MM.1S (cell line): Measurements from ENCODE around the gene TMEM101.

ENCODE experiments used
- EZH2 ChIP-seq: fragments of 300-600 bp; sonication (generic); optimal IDR thresholded peaks from 2 replicates; pipeline ENCODE3; 2017; ENCODE audit warnings: low read depth, mild to moderate bottlenecking, antibody characterized with exemption, low read length, mixed read lengths
- TF ChIP-seq, protein P1 (sequence below): fragments of 300-600 bp; sonication (generic); IDR thresholded peaks from 2 replicates; pipeline ENCODE4 v1.5.1; 2016; ENCODE audit warnings: antibody characterized with exemption, low read length, mixed read lengths

GRCh38 chr17:43982171-43982570, 32.6 kb downstream of the TMEM101 start:
- TF ChIP-seq, protein P1, sequence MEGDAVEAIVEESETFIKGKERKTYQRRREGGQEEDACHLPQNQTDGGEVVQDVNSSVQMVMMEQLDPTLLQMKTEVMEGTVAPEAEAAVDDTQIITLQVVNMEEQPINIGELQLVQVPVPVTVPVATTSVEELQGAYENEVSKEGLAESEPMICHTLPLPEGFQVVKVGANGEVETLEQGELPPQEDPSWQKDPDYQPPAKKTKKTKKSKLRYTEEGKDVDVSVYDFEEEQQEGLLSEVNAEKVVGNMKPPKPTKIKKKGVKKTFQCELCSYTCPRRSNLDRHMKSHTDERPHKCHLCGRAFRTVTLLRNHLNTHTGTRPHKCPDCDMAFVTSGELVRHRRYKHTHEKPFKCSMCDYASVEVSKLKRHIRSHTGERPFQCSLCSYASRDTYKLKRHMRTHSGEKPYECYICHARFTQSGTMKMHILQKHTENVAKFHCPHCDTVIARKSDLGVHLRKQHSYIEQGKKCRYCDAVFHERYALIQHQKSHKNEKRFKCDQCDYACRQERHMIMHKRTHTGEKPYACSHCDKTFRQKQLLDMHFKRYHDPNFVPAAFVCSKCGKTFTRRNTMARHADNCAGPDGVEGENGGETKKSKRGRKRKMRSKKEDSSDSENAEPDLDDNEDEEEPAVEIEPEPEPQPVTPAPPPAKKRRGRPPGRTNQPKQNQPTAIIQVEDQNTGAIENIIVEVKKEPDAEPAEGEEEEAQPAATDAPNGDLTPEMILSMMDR = no peak
- no peak for TF ChIP-seq EZH2
